ENCODE measurements around the gene KRTCAP2. TPM values are rescaled to one million over a fixed set of nuclear protein-coding genes. Genes with fewer than 3 reads are reported as not detected.

Gene KRTCAP2
- total and polyA plus RNA-seq, 10 of the 15 experiments (the other 5 are each of a cell fraction or from before 2014, with no cell fraction given) = 61.3 to 238 (median 141) TPM

GRCh38 chr1:155139895-155140629, 33.0 kb downstream of the KRTCAP2 start, which contains the start of gene DPM3 (continued):
- TF ChIP-seq IKZF2 (IDR thresholded peaks at IDR 0.05) (no peak; a peak in 1 of 4 replicates), TCF12 (IDR thresholded peaks at IDR 0.05; ENCODE audit: low read depth, low read length) (no peak), PBX3 (IDR thresholded peaks at IDR 0.05; ENCODE audit: insufficient replicate concordance, low read depth, low read length) (no peak), TAF1 (IDR thresholded peaks at IDR 0.05; ENCODE audit: borderline replicate concordance, low read depth, low read length) (peak; percentile 13; the same call in 1 of the 2 replicates), MLLT1 (IDR thresholded peaks at IDR 0.05) (0 out of 2 replicates have a peak, but pooled peaks have one; percentile 57), RB1 (IDR thresholded peaks at IDR 0.05; ENCODE audit: borderline replicate concordance) (no peak), ATF7 (IDR thresholded peaks at IDR 0.05; ENCODE audit: low read depth) (peak; percentile 35; the same call in 1 of the 2 replicates), ASH2L (IDR thresholded peaks at IDR 0.05; ENCODE audit: borderline replicate concordance, low read depth) (no peak), ZNF592 (IDR thresholded peaks at IDR 0.05) (no peak), HDAC6 (IDR thresholded peaks at IDR 0.05; ENCODE audit: unreplicated experiment) (no peak), MXI1 (IDR thresholded peaks at IDR 0.05; ENCODE audit: low read depth, low read length) (no peak), PKNOX1 (IDR thresholded peaks at IDR 0.05) (peak; percentile 73), TARDBP (IDR thresholded peaks at IDR 0.05; ENCODE audit: borderline replicate concordance) (peak; percentile 93), GABPA (IDR thresholded peaks at IDR 0.05; ENCODE audit: low read depth) (peak; percentile 100), EED (IDR thresholded peaks at IDR 0.05; ENCODE audit: low read depth) (peak; percentile 30; the same call in 1 of the 2 replicates), HCFC1 (IDR thresholded peaks at IDR 0.05; ENCODE audit: low read length) (peak; percentile 97), SIX5 (IDR thresholded peaks at IDR 0.05; ENCODE audit: low read depth, low read length, severe bottlenecking) (peak; percentile 97), MTA3 (IDR thresholded peaks at IDR 0.05; ENCODE audit: borderline replicate concordance, low read length) (no peak), SREBF1 (IDR thresholded peaks at IDR 0.05; ENCODE audit: low read length) (peak; percentile 68), CREM (IDR thresholded peaks at IDR 0.05; ENCODE audit: low read depth) (peak; percentile 78; the same call in 1 of the 2 replicates), EGR1 (IDR thresholded peaks at IDR 0.05; ENCODE audit: borderline replicate concordance in 1 of 2, low read depth in 2 of 2, low read length in 2 of 2) (peak; percentile 62 to 76; a peak in 2 of 3 replicates), MYB (IDR thresholded peaks at IDR 0.05; ENCODE audit: borderline replicate concordance, low read depth, low read length) (no peak)

Measured in GM12878 (cell line).